Measurements from ENCODE around the gene PTPRC.

- TF ChIP-seq TAF1 (IDR thresholded peaks at IDR 0.05; ENCODE audit: borderline replicate concordance, insufficient read depth, low read length) (no peak), SIN3A (IDR thresholded peaks at IDR 0.05; ENCODE audit: borderline replicate concordance, insufficient read depth, low read length) (no peak), POLR2AphosphoS5 (IDR thresholded peaks at IDR 0.05; ENCODE audit: low read depth, low read length) (no peak), FOXP2 (optimal IDR thresholded peaks at IDR 0.05; ENCODE audit: borderline replicate concordance, extremely low read depth, extremely low read length, insufficient read depth) (no peak), REST (IDR thresholded peaks at IDR 0.05; ENCODE audit: insufficient read depth in 1 of 2, low read depth in 2 of 2, low read length in 2 of 2) (no peak)
Observed at GRCh38 chr1:198725090-198725489, 86.2 kb downstream of the PTPRC start.

All from PFSK-1 (cell line).